ENCODE measurements around the gene PLEKHN1. TPM values are rescaled to one million over a fixed set of nuclear protein-coding genes. Genes with fewer than 3 reads are reported as not detected.

Gene PLEKHN1
- total RNA-seq, 1 experiment from 2014 or later = 9.1 TPM

GRCh38 chr1:1013105-1013921, 47.0 kb downstream of the PLEKHN1 start, which contains the start of gene ISG15:
Gene ISG15 (plus strand): TSS chr1:1013497. CDS start chr1:1013574, 77 bp downstream.
- Histone ChIP-seq H3K4me3 (peak within 1 kb of the TSS; percentile 65), H3K79me2 (ENCODE audit: low read depth) (no peaks in the 10 kb centered on the region), H3K4me2 (peak within 1 kb of the TSS; percentile 87), H4K20me1 (ENCODE audit: insufficient read depth) (no peaks in the 10 kb centered on the region), H3F3A (ENCODE audit: insufficient read depth, low read depth) (peaks cover 32% of the 10 kb centered on the region), H3K27ac (peak within 1 kb of the TSS; percentile 74), H3K36me3 (ENCODE audit: low read depth) (no peaks in the 10 kb centered on the region), H3K9me2 (ENCODE audit: insufficient read depth) (no peaks in the 10 kb centered on the region), H3K9me3 (ENCODE audit: insufficient read depth, low read depth) (no peaks in the 10 kb centered on the region), H3K27me3 (ENCODE audit: insufficient read depth, low read depth) (no peaks in the 10 kb centered on the region), H3K4me1 (replicated peaks; ENCODE audit: insufficient read depth) (peaks cover 12% of the 10 kb centered on the region), H2AFZ (peak within 1 kb of the TSS; percentile 78)
- ChIA-PET CTCF (interaction anchor here (0.6 to 0.9 kb wide), 2 partner anchors 45 to 50 kb away, joined by 3 read pairs; no protein-coding TSS in a partner anchor), POLR2A (ENCODE audit: unreplicated experiment) (interaction anchor here (0.6 to 0.8 kb wide), 2 partner anchors 13 to 54 kb away, joined by 4 to 5 read pairs; partner anchors contain the start of gene HES4)
- TF ChIP-seq CTCF (conservative IDR thresholded peaks at IDR 0.05) (no peak), EZH2 (IDR thresholded peaks at IDR 0.05; ENCODE audit: low read depth) (no peak)
- intact Hi-C loops (cut with micrococcal nuclease; ENCODE audit: unreplicated experiment) = loop anchor here (1.0 kb wide), 1 partner anchor 12 kb away; no protein-coding TSS in a partner anchor
- TSS peak; percentile 78 for BruUV-seq (replicated peaks)
- DNase-seq = peak; percentile 73 to 74

- no peaks in the 10 kb centered on the region for H3K27me3 ChIP-seq (ENCODE audit: insufficient read depth, low read depth)
- H3K79me2 ChIP-seq (ENCODE audit: low read depth) = no peaks in the 10 kb centered on the region
- H3K36me3 ChIP-seq (ENCODE audit: low read depth) = no peaks in the 10 kb centered on the region
- peak overlapping the region; percentile 87 for H3K4me2 ChIP-seq
- ChIA-PET POLR2A (ENCODE audit: unreplicated experiment) (interaction anchor here (0.6 to 0.8 kb wide), 2 partner anchors 14 to 53 kb away, joined by 4 to 5 read pairs; partner anchors contain the start of gene HES4), CTCF (interaction anchor here (0.6 kb wide), 1 partner anchor 45 kb away, joined by 3 read pairs; no protein-coding TSS in a partner anchor)
- no peaks in the 10 kb centered on the region for H3K9me2 ChIP-seq (ENCODE audit: insufficient read depth)
- no peak for DNase-seq
- no peaks in the 10 kb centered on the region for H3K9me3 ChIP-seq (ENCODE audit: insufficient read depth, low read depth)
- H2AFZ ChIP-seq = peak overlapping the region; percentile 78; the same call in 1 of the 2 replicates
- peaks cover 32% of the 10 kb centered on the region for H3F3A ChIP-seq (ENCODE audit: insufficient read depth, low read depth)
- peak overlapping the region; percentile 65 for H3K4me3 ChIP-seq
- H4K20me1 ChIP-seq (ENCODE audit: insufficient read depth) = no peaks in the 10 kb centered on the region
- intact Hi-C loops (cut with micrococcal nuclease; ENCODE audit: unreplicated experiment) = loop anchor here (1.0 kb wide), 1 partner anchor 13 kb away; no protein-coding TSS in a partner anchor
- H3K27ac ChIP-seq = peak overlapping the region; percentile 74; the same call in 1 of the 2 replicates
- H3K4me1 ChIP-seq (replicated peaks; ENCODE audit: insufficient read depth) = peaks cover 12% of the 10 kb centered on the region
- BruUV-seq (replicated peaks) = no TSS peak
- TF ChIP-seq CTCF (conservative IDR thresholded peaks at IDR 0.05) = no peak
- no peak for TF ChIP-seq EZH2 (IDR thresholded peaks at IDR 0.05; ENCODE audit: low read depth)
Measured at GRCh38 chr1:1013922-1014648, 47.8 kb downstream of the PLEKHN1 start.
